Glomerular endothelial cell (primary cell): ENCODE data around the gene TCEAL4. TPM values are rescaled to one million over a fixed set of nuclear protein-coding genes. Genes with fewer than 3 reads are reported as not detected.

Experiments
- DNase-seq: peaks from one replicate; pipeline ENCODE4 v3.0.0-alpha.2; 2011; ENCODE audit warnings: low read depth, low spot score; ENCODE audit errors: extremely low read depth
- total RNA-seq: library from RNA; depleted of rRNA; stranded (reverse); fragments of >200 nt; gene quantifications from 2 replicates; pipeline ENCODE4 v1.2.3, GENCODE V29; 2015

The TCEAL4 gene
- total RNA-seq = 54.8 and 62.0 TPM in 2 replicates

DNA sequence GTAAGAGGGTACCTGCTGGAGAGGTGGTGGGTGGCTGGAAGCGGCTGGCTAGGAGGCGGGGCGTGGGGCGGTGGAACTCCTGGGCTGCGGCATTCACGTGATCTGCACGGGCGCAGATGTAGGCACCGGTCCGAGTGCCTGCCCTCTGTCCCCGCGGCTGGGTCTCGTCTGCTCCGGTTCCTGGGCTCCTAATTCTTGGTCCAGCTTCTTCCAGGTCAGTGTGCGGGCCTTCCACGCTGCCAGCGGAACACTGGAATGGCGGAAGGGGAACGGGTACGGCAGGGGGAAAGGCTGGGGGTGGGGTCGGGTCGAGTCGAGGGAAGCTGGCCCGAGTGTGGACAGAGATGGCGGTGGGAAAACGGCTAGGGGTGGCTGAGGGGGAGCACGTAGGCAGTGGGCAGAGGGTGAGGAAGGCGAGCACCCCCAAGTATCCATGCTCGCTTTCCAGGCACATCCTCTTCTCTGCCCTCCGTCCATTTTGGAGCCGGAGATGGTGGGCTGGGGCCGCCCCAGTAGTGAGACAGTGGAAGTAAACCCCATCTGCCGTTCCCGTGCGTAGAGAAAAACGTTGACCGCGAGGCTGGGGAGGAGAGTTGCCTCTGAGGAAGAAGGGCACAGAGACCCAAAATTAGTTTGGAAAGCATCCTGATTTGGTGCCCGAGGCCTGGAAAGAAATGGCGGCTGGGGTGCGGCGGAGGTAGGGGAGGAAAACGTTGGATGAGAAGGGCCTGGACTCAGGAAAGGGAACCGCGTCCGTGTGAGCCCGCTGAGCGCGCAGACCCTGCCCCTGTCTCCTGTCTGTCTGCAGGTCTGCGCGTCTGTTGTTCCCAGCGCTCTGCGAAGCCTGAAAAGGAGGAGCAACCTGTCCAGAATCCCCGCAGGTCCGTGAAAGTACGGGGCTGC lies at the start of gene TCEAL4:
Gene TCEAL4, plus strand, starts transcription at position 105 of the 903 bp plus-strand sequence. CDS start 1,161 bp downstream, outside the sequence.
- no peak for DNase-seq

DNA sequence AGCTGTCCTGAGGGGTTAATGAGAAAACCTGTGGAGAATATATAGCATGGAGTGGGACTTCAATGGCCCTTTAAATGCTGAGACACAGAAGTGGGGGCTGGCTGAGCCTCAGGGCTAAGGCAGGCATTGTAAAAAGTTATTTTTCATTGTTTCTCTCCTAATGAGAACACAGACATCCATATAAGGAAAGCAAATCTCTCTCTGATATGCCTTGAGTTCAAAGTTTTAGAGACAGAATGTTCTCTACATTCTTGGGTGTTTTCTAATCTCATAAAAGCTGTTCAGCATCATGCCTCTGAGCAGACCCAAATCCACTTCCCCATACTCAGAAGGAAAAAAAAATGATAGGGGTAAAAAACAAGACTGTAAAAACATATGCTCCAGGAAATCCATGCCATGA lies 49.2 kb upstream of the TCEAL4 start:
- DNase-seq = no peak

DNA sequence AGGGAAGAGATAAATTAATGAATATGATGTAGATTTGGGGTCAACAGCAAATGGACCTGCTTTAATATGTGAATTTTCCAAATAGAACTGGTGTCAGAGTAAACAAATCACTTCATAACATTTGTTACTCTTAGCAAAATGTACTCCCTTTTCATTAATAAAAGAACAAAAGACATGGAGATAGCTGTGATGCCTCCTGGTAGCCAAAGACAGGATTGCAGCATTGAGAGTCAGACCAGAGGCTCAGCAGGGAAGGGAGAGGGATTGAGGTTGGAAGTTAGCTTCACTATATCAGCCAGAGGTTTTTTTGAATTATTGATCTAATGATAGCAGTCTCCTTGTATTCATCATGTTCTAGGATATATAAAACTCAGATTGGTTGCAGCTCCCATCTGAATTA lies 48.6 kb upstream of the TCEAL4 start:
- DNase-seq = no peak

DNA sequence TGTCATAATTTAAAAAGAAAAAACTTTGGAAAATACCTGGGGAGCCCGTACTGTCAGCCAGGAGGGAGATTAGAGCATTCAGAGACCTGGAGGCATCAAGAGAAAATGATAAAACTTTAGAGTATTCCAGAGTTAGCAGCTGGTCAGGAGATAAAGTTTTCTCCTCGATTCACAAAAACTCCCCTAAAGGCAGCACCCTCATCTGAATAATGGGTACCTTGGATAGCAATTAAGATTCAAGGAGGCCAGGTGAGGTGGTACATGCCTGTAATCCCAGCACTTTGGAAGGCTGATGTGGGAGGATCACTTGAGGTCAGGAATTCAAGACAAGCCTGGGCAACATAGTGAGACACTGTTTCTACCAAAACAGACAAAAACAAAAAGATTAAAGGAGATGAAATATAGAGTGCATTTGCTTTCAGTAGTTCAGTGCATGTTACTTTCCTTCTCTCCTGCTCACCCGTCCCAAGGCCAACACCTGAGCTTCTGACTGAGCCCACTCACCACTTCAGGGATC lies 47.4 kb upstream of the TCEAL4 start:
- DNase-seq = no peak

- DNase-seq = no peak
These were observed 46.6 kb upstream of the TCEAL4 start for GRCh38 chrX:103538728-103539127.

GRCh38 chrX:103539695-103540094 lies 45.6 kb upstream of the TCEAL4 start:
- DNase-seq = no peak

DNA sequence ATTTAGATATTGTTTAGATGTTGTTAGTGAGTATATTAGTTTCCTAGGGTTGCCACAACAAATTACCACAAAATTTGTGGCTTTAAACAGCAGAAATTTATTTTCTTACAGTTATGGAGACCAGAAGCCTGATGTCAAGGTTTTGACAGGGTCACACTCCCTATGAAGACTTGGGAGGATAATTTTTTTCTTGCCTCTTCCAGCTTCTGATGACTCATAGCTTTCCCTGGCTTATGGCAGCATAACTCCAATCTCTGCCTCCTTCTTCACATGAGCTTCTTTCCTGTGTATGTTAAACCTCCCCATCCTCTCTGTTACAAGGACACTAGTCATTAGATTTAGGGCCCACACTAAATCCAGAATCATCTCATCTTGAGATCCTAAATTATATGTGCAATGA lies 45.2 kb upstream of the TCEAL4 start:
- no peak for DNase-seq

GRCh38 chrX:103549916-103550315 lies 35.4 kb upstream of the TCEAL4 start:
- no peak for DNase-seq

GRCh38 chrX:103550415-103551051 lies 34.8 kb upstream of the TCEAL4 start:
- DNase-seq = no peak

DNA sequence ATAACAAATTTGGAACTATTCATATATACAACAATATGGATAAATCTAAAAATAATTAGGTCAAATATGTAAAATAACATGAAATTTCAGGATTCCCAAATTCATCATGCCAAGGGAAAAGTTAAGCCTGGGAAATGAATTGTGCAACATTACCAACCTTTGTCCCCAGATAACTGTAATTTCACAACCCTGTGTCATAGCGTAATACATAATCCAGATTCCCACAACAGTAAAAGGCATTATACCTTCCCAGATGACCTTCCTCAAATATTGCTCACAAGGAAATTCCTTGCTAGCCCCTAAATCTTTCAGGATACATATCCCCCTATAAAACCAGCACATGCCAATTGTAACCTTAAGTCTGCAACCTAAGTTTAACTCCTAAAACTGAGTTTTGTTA lies 33.1 kb upstream of the TCEAL4 start:
- no peak for DNase-seq

DNA sequence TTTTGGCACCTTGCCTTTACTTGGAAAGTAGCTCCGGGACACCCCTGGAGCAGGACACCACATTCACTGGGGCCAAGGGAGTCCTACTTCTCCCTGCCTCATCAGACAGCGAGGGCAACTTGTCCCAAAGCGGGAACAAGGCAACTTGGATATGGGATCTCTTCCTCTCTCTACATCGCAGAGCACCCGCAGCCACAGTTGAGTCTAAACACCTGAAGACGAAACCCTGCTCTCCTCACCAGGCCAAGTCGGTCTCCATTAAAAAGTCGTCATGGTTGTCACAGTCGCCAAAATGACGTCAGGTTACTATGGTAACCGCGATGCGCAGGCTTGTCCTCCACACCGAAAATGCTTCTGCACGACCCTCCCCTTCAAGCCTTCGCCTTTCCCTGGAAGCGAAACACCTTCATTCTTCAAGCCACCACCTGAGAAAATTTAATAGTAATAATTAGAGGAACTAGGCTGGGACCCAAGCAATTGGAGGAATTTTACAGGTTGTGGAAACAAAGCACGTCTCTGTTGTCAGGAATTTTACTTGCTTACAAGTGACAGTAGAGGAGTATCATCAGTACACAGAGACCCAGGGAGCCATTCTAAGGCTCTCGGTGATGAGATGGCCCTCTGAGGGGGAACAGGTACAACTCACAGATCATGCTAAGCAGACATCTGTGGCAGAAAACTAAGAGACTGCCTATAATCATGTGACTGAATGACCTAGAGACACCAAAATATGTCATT lies 30.5 kb upstream of the TCEAL4 start:
- DNase-seq = peak; percentile 33

- no peak for DNase-seq
These were observed 28.2 kb upstream of the TCEAL4 start for GRCh38 chrX:103556963-103557612.

DNA sequence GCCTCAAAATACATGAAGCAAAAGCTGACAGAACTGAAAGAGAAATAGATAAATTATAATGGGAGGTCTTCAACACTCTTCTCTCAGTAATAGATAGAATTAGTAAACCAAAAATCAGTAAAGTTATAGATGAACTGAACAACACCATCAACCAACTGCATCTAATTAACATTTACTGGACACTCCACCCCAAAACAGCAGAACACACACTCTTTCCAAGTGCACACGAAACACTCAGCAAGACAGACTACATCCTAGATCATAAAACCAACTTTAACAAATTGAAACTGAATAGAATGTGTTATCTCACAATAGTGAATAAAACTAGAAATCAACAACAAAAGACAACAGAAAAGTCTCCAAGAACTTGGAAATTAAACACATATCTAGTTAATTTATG lies 25.1 kb upstream of the TCEAL4 start:
- DNase-seq = no peak

GRCh38 chrX:103562801-103563200 lies 22.5 kb upstream of the TCEAL4 start:
- DNase-seq = no peak

DNA sequence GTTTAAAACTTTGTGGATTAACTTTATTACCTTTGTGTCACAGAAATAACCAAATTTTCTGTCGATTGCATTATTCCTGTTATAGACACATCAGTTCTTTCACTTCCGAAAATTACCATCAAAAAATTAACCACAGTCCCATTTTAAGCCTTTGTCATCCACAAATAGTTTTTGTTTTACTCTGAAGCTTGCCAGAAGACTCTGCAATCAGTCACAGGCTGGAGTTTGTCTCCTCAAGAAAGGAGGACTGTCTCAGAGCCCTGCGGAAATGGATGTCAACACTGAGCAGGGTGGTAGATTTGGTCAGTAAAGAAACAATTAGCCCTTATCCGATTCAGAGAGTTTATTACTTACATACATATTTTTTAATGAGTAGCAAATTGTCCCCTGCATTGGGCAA lies 20.1 kb upstream of the TCEAL4 start:
- no peak for DNase-seq

- DNase-seq = no peak
These were observed 19.6 kb upstream of the TCEAL4 start for GRCh38 chrX:103565752-103566151.

GRCh38 chrX:103571121-103571520 lies 14.2 kb upstream of the TCEAL4 start:
- DNase-seq = no peak

- no peak for DNase-seq
These were observed 13.6 kb upstream of the TCEAL4 start for GRCh38 chrX:103571726-103572125.

DNA sequence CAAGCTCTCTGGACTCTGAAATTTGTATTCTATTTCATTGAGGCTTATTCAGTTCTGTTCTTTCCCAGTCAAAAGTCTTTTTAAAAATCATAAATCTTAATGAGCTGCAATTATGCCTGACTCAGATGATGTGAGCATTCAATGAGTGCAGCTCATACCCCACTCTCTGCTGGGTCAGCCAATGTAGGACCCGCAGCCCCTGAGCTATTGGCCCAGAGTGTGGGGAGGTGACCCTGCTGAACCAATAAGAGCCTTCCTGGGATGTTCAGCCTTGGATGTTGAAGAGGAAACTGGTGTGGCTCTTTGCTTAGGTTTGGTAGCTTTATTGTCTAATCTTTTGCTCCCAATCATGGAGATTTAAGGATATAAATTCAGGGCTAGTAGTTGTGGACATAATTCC lies 12.1 kb upstream of the TCEAL4 start:
- no peak for DNase-seq

GRCh38 chrX:103584596-103584995 lies 719 bp upstream of the TCEAL4 start:
- no peak for DNase-seq

GRCh38 chrX:103586314-103586646 lies 965 bp downstream of the TCEAL4 start:
- DNase-seq = no peak
